BLaER1 (cell line): ENCODE results near the gene ATOH7.
"Not testable (repeated sequence)": the region's sequence is repeated elsewhere in the genome, so short reads cannot be mapped to it uniquely, and the experiment has no call there.

Experiments used
- H3K27ac ChIP-seq: shearing (Covaris generic); formaldehyde crosslinking; 2 replicates; pipeline ENCODE4 v1.8.1; 2022
- H3K27me3 ChIP-seq: shearing (Covaris generic); formaldehyde crosslinking; 2 replicates; pipeline ENCODE4 v1.8.1; 2022
- H3K36me3 ChIP-seq: shearing (Covaris generic); formaldehyde crosslinking; 2 replicates; pipeline ENCODE4 v1.8.1; 2022
- H3K4me1 ChIP-seq: shearing (Covaris generic); formaldehyde crosslinking; 2 replicates; pipeline ENCODE4 v1.8.1; 2022
- H3K4me2 ChIP-seq: shearing (Covaris generic); formaldehyde crosslinking; 2 replicates; pipeline ENCODE4 v1.8.1; 2022
- H3K4me3 ChIP-seq: shearing (Covaris generic); formaldehyde crosslinking; 2 replicates; pipeline ENCODE4 v1.8.1; 2022
- H3K9ac ChIP-seq: shearing (Covaris generic); formaldehyde crosslinking; 2 replicates; pipeline ENCODE4 v1.8.1; 2022
- H3K9me3 ChIP-seq: shearing (Covaris generic); formaldehyde crosslinking; 2 replicates; pipeline ENCODE4 v1.8.1; 2022
- H4K20me1 ChIP-seq: shearing (Covaris generic); formaldehyde crosslinking; 2 replicates; pipeline ENCODE4 v1.8.1; 2022
- Cebpa-rat ChIP-seq: shearing (Covaris generic); IDR thresholded peaks from 2 replicates; pipeline ENCODE4 v1.8.1; 2022

ATOH7 gene

GRCh38 chr10:68231817-68232251 is at the start of gene ATOH7:
Gene ATOH7 (minus strand): TSS chr10:68232113. CDS start chr10:68231677, 436 bp downstream.
- Histone ChIP-seq H4K20me1 (no peaks in the 10 kb centered on the region), H3K36me3 (no peaks in the 10 kb centered on the region), H3K4me2 (peak within 1 kb of the TSS; percentile 71), H3K27ac (no peak within 1 kb of the TSS), H3K9ac (no peak within 1 kb of the TSS; the same call in 1 of the 2 replicates), H3K27me3 (peaks cover 38% of the 10 kb centered on the region), H3K9me3 (peaks cover 18% of the 10 kb centered on the region), H3K4me1 (peaks cover 5% of the 10 kb centered on the region), H3K4me3 (peak within 1 kb of the TSS; percentile 62)
- no peak for TF ChIP-seq Cebpa-rat

DNA sequence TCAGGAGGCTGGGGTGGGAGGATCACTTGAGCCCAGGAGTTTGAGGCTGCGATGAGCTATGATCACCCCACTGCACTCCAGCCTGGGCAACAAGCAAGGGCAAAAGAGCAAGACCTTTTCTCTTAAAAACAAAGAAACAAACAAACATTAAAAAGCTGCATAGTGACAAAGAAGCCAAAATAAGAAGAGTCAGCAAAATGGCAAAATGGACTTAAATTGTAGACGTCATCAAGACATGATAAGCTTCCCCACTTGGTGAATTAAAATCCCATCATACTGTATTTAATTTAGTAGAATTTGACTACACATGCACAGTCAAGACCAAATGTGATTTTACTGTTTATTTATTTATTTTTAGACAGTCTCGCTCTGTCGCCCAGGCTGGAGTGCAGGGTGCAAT is 48.8 kb upstream of the ATOH7 start:
- TF ChIP-seq Cebpa-rat: no peak
- H3K9me3 ChIP-seq: peaks cover 49% of the 10 kb centered on the region
- no peak overlapping the region for H3K4me2 ChIP-seq

DNA sequence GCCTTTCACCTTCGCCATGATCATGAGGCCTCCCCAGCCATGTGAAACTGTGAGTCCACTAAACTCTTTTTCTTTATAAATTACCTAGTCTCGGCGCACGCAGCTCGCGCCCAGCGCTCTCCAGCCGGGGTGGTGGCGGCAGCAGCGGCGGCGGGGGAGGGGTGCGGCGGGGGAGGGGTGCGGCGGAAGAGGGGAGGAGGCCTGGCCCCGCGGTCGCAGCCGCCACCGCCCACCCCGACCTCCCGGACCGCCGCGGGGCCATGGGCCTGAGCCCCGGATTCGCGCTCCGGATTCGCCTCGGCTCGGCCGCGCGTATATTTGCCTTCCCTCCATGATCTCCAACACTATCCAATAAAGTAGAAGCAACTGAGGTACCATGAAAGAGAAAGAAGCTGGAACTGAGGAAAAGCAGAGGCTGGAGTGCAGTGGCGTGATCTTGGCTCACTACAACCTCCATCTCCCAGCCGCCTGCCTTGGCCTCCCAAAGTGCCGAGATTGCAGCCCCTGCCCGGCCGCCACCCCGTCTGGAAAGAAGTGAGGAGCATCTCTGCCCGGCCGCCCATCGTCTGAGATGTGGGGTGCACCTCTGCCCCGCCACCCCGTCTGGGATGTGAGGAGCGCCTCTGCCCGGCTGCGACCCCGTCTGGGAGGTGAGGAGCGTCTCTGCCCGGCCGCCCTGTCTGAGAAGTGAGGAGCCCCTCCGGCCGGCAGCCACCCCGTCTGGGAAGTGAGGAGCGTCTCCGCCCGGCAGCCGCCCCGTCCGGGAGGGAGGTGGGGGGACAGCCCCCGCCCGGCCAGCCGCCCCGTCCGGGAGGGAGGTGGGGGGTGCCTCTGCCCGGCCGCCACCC is 47.2 kb upstream of the ATOH7 start:
- H3K36me3 ChIP-seq: 0 out of 2 replicates have a peak, but pooled peaks cover 12% of the 10 kb centered on the region
- H3K4me1 ChIP-seq, H3K4me2 ChIP-seq, H3K27me3 ChIP-seq, H3K27ac ChIP-seq, H4K20me1 ChIP-seq, H3K9ac ChIP-seq, H3K4me3 ChIP-seq: not testable (repeated sequence)
- peaks cover 49% of the 10 kb centered on the region for H3K9me3 ChIP-seq

More for the DNA sequence above, 48.8 kb upstream of the ATOH7 start:
- H3K4me3 ChIP-seq: no peak overlapping the region
- H3K27ac ChIP-seq: no peak overlapping the region
- no peaks in the 10 kb centered on the region for H3K4me1 ChIP-seq
- H3K36me3 ChIP-seq: 0 out of 2 replicates have a peak, but pooled peaks cover 12% of the 10 kb centered on the region
- no peaks in the 10 kb centered on the region for H4K20me1 ChIP-seq
- no peak overlapping the region for H3K9ac ChIP-seq
- no peaks in the 10 kb centered on the region for H3K27me3 ChIP-seq

GRCh38 chr10:68277814-68278213 is 45.9 kb upstream of the ATOH7 start:
- H3K9ac ChIP-seq, H3K27ac ChIP-seq, H3K4me2 ChIP-seq, H3K36me3 ChIP-seq, H4K20me1 ChIP-seq, H3K4me3 ChIP-seq, H3K4me1 ChIP-seq, H3K27me3 ChIP-seq: not testable (repeated sequence)
- H3K9me3 ChIP-seq: peaks cover 49% of the 10 kb centered on the region

DNA sequence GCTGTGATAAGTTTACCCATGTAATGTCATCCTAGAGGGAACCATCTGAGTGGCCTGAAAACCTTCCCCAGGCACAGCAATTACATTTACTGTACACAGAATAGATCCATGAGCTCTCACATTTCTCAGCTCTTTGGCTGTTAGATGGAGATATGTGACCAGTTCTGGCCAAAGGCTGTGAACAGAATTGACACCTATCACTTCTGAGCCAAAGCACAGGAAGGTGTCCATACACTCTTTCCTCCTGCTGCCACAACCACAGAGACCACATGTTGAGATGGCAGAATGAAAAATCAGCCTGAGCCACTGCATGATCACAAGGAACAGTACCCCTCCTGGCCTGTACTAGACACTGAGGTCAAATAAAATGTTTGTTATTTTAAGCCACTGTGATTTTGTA is 44.3 kb upstream of the ATOH7 start:
- Histone ChIP-seq H4K20me1 (no peaks in the 10 kb centered on the region), H3K9ac (no peak overlapping the region), H3K4me2 (no peak overlapping the region), H3K27me3 (no peaks in the 10 kb centered on the region), H3K4me1 (no peaks in the 10 kb centered on the region), H3K27ac (no peak overlapping the region), H3K9me3 (peaks cover 49% of the 10 kb centered on the region), H3K4me3 (no peak overlapping the region), H3K36me3 (0 out of 2 replicates have a peak, but pooled peaks cover 6% of the 10 kb centered on the region)
- TF ChIP-seq Cebpa-rat: no peak

DNA sequence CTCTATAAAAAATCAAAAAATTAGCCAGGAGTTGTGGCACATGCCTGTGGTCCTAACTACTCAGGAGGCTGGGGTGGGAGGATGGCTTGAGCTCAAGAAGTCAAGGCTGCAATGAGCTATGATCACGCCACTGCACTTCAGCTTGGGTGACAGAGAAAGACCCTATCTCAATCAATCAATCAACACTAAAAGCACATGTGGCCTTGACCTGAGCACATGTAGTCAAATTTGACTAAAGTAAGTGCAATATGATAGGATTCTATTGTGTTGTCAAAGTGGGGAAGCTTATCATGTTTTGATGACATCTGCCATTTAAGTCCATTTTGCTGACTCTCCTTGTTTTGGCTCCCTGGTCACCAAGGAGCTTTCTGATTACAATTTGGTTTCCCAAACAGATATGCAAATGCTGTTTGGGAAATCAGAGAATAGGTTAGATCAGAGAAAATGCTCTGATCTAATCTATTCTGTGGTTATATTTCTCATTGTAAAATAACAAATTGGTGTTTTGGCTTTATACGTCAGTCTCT is 43.8 kb upstream of the ATOH7 start:
- H3K4me3 ChIP-seq: no peak overlapping the region
- H4K20me1 ChIP-seq: no peaks in the 10 kb centered on the region
- H3K27ac ChIP-seq: no peak overlapping the region
- H3K9ac ChIP-seq: no peak overlapping the region
- H3K36me3 ChIP-seq: 0 out of 2 replicates have a peak, but pooled peaks cover 6% of the 10 kb centered on the region
- H3K4me1 ChIP-seq: no peaks in the 10 kb centered on the region
- H3K9me3 ChIP-seq: peaks cover 46% of the 10 kb centered on the region
- no peaks in the 10 kb centered on the region for H3K27me3 ChIP-seq
- H3K4me2 ChIP-seq: no peak overlapping the region
- TF ChIP-seq Cebpa-rat: no peak

DNA sequence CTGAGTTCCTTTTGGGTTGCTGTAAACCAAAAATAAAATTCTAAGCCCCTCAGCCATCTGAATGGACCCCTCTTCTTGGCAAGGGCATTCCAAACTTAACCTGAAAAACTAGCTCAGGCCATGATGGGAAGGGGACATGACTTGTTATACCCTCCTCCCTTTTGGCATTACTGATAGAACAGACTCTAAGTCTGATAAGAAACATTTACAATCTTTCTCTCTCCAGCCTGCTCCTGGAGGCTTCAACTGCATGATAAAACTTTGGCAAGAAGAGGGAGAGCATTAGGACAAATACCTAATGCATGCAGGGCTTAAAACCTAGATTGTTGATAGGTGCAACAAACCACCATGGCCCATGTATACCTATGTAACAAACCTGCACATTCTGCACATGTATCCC is 40.9 kb upstream of the ATOH7 start:
- Histone ChIP-seq H4K20me1 (no peaks in the 10 kb centered on the region), H3K4me1 (no peaks in the 10 kb centered on the region), H3K4me2 (no peak overlapping the region), H3K4me3 (no peak overlapping the region), H3K27ac (no peak overlapping the region), H3K36me3 (0 out of 2 replicates have a peak, but pooled peaks cover 3% of the 10 kb centered on the region), H3K9me3 (peaks cover 19% of the 10 kb centered on the region), H3K27me3 (no peaks in the 10 kb centered on the region), H3K9ac (no peak overlapping the region)
- TF ChIP-seq Cebpa-rat: no peak

DNA sequence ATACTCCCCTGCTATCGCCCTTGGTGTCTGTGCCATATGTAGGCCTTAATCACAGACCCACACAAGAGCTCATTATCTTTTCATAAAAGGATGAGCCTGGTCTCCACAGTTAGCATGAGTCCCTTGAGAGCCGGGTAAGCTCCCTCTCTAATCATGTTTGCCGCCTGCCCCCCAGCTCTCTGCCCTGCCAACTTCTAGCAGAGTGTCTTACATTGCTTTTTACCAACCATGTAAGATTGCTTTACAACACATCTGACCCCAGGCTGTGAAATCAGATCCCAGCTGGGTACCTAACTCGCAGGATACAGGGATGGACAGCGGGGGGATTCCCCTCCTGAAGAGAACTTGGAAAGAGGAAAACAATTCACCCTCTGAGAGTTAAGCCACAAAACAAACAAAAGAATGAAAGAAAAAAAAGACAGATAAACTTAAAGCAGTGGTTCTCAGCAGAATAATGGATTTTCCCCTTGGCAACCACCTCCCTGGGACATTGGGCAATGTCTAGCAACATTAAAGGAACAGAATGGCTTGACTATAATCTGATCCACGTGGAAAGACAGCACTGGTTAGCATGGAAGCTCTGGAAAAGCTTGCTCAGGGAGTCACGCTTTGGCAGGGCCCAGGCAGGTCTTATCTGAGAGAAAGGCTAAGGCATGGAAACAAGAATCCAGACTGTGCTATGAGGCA is 39.4 kb upstream of the ATOH7 start:
- H3K27me3 ChIP-seq: no peaks in the 10 kb centered on the region
- no peaks in the 10 kb centered on the region for H3K36me3 ChIP-seq
- no peaks in the 10 kb centered on the region for H4K20me1 ChIP-seq
- peaks cover 7% of the 10 kb centered on the region for H3K9me3 ChIP-seq
- H3K9ac ChIP-seq: no peak overlapping the region
- no peak overlapping the region for H3K4me3 ChIP-seq
- H3K27ac ChIP-seq: no peak overlapping the region
- H3K4me2 ChIP-seq: no peak overlapping the region
- no peak for TF ChIP-seq Cebpa-rat
- no peaks in the 10 kb centered on the region for H3K4me1 ChIP-seq

- H3K4me3 ChIP-seq: no peak overlapping the region
- H3K9me3 ChIP-seq: peaks cover 16% of the 10 kb centered on the region
- H3K9ac ChIP-seq: no peak overlapping the region
- no peak for TF ChIP-seq Cebpa-rat
- H3K27ac ChIP-seq: no peak overlapping the region
- no peaks in the 10 kb centered on the region for H3K27me3 ChIP-seq
- H3K36me3 ChIP-seq: no peaks in the 10 kb centered on the region
- H3K4me2 ChIP-seq: no peak overlapping the region
- no peaks in the 10 kb centered on the region for H3K4me1 ChIP-seq
- H4K20me1 ChIP-seq: no peaks in the 10 kb centered on the region
Measured at GRCh38 chr10:68269562-68270290, 37.8 kb upstream of the ATOH7 start.
